ENCODE measurements around the gene PSMD8.

PSMD8 gene

DNA sequence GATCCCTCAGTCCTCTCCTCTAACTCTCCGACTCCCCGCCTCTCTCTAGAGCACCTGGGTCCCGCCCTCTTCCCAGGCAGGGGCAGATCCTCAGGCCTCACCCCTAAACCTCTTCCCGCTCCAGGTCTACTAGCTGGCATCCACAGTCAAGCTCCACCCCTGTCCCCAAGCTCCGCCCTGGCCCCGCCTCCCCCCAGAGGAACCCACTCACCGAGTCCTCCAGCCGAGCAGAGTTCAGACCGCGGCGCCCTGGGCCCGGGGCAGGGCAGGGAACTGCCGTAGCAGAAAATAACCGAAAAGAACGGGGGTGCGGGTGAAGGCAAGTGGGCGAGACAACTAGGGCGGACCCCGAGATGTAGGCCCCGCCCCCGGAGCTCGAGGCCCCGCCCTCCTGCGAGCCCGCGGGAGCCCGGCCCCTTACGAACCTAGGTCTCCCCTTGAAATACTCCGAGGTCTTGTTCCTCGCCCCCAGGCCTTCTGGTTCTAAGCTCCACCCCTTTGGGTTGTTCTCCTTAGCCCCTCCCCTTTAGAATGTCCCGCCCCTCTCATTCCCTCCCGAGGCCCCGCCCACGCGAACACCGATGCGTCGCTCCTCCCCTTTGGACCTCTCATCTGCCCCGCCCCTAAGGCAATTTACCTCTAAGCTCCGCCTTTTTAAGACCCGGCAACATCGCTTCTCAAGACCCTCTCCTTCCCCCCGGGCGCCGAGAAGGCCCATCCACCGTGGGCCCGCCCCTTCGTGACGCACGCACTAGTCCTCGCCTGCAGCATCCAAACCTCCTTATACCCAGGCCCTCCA, 13.4 kb downstream of the PSMD8 start, which contains the start of gene GGN:
GGN (minus strand) TSS at position 485 of the 799 bp plus-strand sequence. CDS start 773 bp downstream, outside the sequence.
- Histone ChIP-seq H3K36me3 (ENCODE audit: control insufficient read depth in 1 of 2, insufficient read depth in 2 of 2, low read length in 2 of 2) (peaks cover 33 to 37% of the 10 kb centered on the region in 2 experiments), H3K79me2 (ENCODE audit: control insufficient read depth, insufficient read depth, low read length, poor library complexity) (no peaks in the 10 kb centered on the region), H3K9ac (ENCODE audit: low read length) (no peak within 1 kb of the TSS), H3K4me3 (ENCODE audit: low read depth, low read length) (peak within 1 kb of the TSS; percentile 65), H3K9me3 (ENCODE audit: insufficient read depth, low read depth, low read length) (no peaks in the 10 kb centered on the region), H4K91ac (ENCODE audit: low read depth, low read length) (peak within 1 kb of the TSS; percentile 7), H3K4ac (ENCODE audit: low read depth, low read length) (no peak within 1 kb of the TSS), H2BK5ac (ENCODE audit: low read depth, low read length, poor library complexity) (no peak within 1 kb of the TSS), H2AK5ac (ENCODE audit: low read length) (peak within 1 kb of the TSS; percentile 28), H3K4me2 (ENCODE audit: low read length) (peak within 1 kb of the TSS; percentile 66), H3K27me3 (ENCODE audit: insufficient read depth, low read length) (no peaks in the 10 kb centered on the region), H3K27ac (ENCODE audit: low read depth, low read length) (no peak within 1 kb of the TSS), H3K4me1 (ENCODE audit: control insufficient read depth in 1 of 2, insufficient read depth in 2 of 2, low read length in 2 of 2) (peaks cover 19 to 23% of the 10 kb centered on the region in 2 experiments), H2BK120ac (ENCODE audit: insufficient read depth, low read length, poor library complexity) (no peak within 1 kb of the TSS), H2AFZ (ENCODE audit: insufficient read depth, low read length, poor library complexity) (peak within 1 kb of the TSS; percentile 56), H3K18ac (ENCODE audit: low read length) (peak within 1 kb of the TSS; percentile 37), H2BK12ac (ENCODE audit: low read length) (peak within 1 kb of the TSS; percentile 23), H3K79me1 (ENCODE audit: low read length) (peaks cover 8% of the 10 kb centered on the region), H4K8ac (ENCODE audit: low read depth, low read length) (peak within 1 kb of the TSS; percentile 63), H3K23ac (ENCODE audit: low read length) (no peak within 1 kb of the TSS), H3K14ac (ENCODE audit: low read length) (peak within 1 kb of the TSS; percentile 41), H4K12ac (ENCODE audit: low read depth, low read length) (peak within 1 kb of the TSS; percentile 72)
- no CpG with 5 or more reads among the region's 51 CpGs for WGBS (ENCODE audit: extremely low coverage, insufficient coverage, insufficient read length)
- peak; percentile 64 to 70 for DNase-seq

DNA sequence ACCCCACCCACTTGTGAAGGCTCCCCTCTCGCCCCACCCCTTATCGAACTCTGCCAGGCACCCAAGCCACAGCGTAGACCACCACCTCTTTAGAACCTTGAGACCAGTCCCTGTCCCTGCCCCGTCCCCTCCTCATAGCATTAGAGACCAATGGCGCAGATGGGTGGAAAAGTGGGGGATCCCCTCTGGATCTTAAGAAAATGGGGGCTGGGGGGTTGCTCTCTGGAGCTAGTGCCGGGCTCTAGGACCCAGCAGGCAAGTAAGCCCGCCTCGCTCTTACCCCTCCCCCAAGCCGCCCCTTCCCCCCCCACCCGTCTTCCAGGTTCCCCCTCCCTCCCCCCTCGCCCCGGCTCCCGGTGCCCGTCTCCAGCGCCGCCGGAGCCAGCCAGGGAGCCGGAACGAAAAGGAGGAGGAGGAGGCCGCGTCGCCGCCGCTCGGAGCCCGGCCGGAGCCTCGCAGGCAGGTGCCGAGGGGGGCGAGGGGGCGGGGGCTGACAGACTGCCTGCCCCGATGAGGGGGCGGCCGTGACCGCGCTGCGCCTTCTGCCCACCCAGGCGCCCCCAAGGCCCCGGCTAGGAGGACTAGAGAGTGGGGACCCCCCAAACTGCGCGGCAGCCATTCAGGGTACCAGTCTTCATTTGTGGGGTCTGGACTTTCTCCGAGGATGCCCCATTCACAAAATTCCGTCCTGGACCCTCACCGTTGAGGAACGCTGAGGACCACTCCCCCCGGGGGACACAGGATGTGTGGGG, 14.2 kb downstream of the PSMD8 start, which contains the start of gene SPRED3:
SPRED3 (plus strand) TSS at position 349 of the 752 bp plus-strand sequence. CDS start 1,606 bp downstream, outside the sequence.
- peak within 1 kb of the TSS; percentile 7 for H4K91ac ChIP-seq (ENCODE audit: low read depth, low read length)
- H3K9me3 ChIP-seq (ENCODE audit: insufficient read depth, low read depth, low read length): no peaks in the 10 kb centered on the region
- no peak within 1 kb of the TSS for H3K27ac ChIP-seq (ENCODE audit: low read depth, low read length)
- H3K79me2 ChIP-seq (ENCODE audit: control insufficient read depth, insufficient read depth, low read length, poor library complexity): no peaks in the 10 kb centered on the region
- H3K4ac ChIP-seq (ENCODE audit: low read depth, low read length): no peak within 1 kb of the TSS
- H2BK120ac ChIP-seq (ENCODE audit: insufficient read depth, low read length, poor library complexity): no peak within 1 kb of the TSS
- no peak within 1 kb of the TSS for H3K23ac ChIP-seq (ENCODE audit: low read length)
- peaks cover 25 to 31% of the 10 kb centered on the region in 2 experiments for H3K36me3 ChIP-seq (ENCODE audit: control insufficient read depth in 1 of 2, insufficient read depth in 2 of 2, low read length in 2 of 2)
- H3K18ac ChIP-seq (ENCODE audit: low read length): peak within 1 kb of the TSS; percentile 37
- peak within 1 kb of the TSS; percentile 41 for H3K14ac ChIP-seq (ENCODE audit: low read length)
- no peaks in the 10 kb centered on the region for H3K27me3 ChIP-seq (ENCODE audit: insufficient read depth, low read length)
- no peak within 1 kb of the TSS for H2AK5ac ChIP-seq (ENCODE audit: low read length)
- peaks cover 19 to 21% of the 10 kb centered on the region in 2 experiments for H3K4me1 ChIP-seq (ENCODE audit: control insufficient read depth in 1 of 2, insufficient read depth in 2 of 2, low read length in 2 of 2)
- WGBS (ENCODE audit: extremely low coverage, insufficient coverage, insufficient read length): no CpG with 5 or more reads among the region's 46 CpGs
- H2AFZ ChIP-seq (ENCODE audit: insufficient read depth, low read length, poor library complexity): peak within 1 kb of the TSS; percentile 56
- peak within 1 kb of the TSS; percentile 72 for H4K12ac ChIP-seq (ENCODE audit: low read depth, low read length)
- no peak within 1 kb of the TSS for H2BK12ac ChIP-seq (ENCODE audit: low read length)
- H3K79me1 ChIP-seq (ENCODE audit: low read length): peaks cover 8% of the 10 kb centered on the region
- H4K8ac ChIP-seq (ENCODE audit: low read depth, low read length): peak within 1 kb of the TSS; percentile 63
- H2BK5ac ChIP-seq (ENCODE audit: low read depth, low read length, poor library complexity): no peak within 1 kb of the TSS
- peak within 1 kb of the TSS; percentile 66 for H3K4me2 ChIP-seq (ENCODE audit: low read length)
- no peak for DNase-seq
- H3K9ac ChIP-seq (ENCODE audit: low read length): no peak within 1 kb of the TSS
- peak within 1 kb of the TSS; percentile 65 for H3K4me3 ChIP-seq (ENCODE audit: low read depth, low read length)

DNA sequence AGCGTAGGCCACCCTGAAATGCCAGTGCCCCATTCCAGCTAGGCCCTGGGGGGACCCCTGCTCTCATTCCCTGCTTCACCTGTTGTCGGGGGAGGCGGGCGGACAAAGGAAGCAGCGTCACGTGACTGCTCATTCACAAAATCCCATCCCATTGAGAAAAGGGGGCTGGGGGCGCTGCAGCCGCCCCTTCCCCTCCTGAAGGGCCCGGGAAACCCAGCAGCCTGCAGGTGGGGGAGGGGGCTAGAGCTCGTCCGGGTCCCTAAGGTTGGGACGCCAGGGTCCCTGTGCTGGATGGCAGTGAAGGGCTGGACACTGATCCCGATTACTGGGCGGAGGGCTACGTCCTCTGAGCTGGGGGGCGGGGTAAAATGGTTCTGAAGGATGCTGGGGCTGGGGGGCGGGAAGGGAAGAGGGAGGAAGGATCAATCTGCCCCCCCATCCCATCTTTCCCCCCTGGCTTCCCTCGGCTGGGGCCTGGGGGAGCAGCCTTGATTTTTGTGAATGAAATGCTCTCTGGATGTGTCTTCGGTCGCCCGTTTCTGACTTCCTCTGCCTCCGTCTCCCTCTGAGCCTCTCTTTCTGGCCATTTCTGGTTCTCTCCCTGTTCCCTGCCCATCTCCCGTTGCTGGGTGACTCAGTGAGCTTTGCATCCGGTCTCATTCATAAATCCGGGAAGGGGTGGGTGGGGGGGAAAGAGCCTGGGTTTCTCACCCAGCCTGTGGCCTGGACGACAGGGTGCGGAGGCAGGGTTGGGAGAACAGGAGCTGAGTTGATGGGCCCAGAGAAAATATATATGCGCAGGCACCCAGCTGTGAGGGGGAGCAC, 14.9 kb downstream of the PSMD8 start:
- Histone ChIP-seq H2AFZ (ENCODE audit: insufficient read depth, low read length, poor library complexity) (no peak overlapping the region), H3K14ac (ENCODE audit: low read length) (peak overlapping the region; percentile 41), H4K8ac (ENCODE audit: low read depth, low read length) (no peak overlapping the region), H4K91ac (ENCODE audit: low read depth, low read length) (no peak overlapping the region), H3K23ac (ENCODE audit: low read length) (no peak overlapping the region), H3K79me1 (ENCODE audit: low read length) (peaks cover 8% of the 10 kb centered on the region), H4K12ac (ENCODE audit: low read depth, low read length) (no peak overlapping the region), H2AK5ac (ENCODE audit: low read length) (no peak overlapping the region), H3K36me3 (ENCODE audit: control insufficient read depth in 1 of 2, insufficient read depth in 2 of 2, low read length in 2 of 2) (peaks cover 18 to 25% of the 10 kb centered on the region in 2 experiments), H3K79me2 (ENCODE audit: control insufficient read depth, insufficient read depth, low read length, poor library complexity) (no peaks in the 10 kb centered on the region), H3K27ac (ENCODE audit: low read depth, low read length) (no peak overlapping the region), H3K27me3 (ENCODE audit: insufficient read depth, low read length) (no peaks in the 10 kb centered on the region), H3K4me3 (ENCODE audit: low read depth, low read length) (peak overlapping the region; percentile 65), H2BK5ac (ENCODE audit: low read depth, low read length, poor library complexity) (no peak overlapping the region), H2BK12ac (ENCODE audit: low read length) (no peak overlapping the region), H3K4me2 (ENCODE audit: low read length) (peak overlapping the region; percentile 62), H3K4ac (ENCODE audit: low read depth, low read length) (no peak overlapping the region), H3K9ac (ENCODE audit: low read length) (no peak overlapping the region), H2BK120ac (ENCODE audit: insufficient read depth, low read length, poor library complexity) (no peak overlapping the region), H3K9me3 (ENCODE audit: insufficient read depth, low read depth, low read length) (no peaks in the 10 kb centered on the region), H3K18ac (ENCODE audit: low read length) (peak overlapping the region; percentile 35), H3K4me1 (ENCODE audit: control insufficient read depth in 1 of 2, insufficient read depth in 2 of 2, low read length in 2 of 2) (peaks cover 19 to 21% of the 10 kb centered on the region in 2 experiments)
- no CpG with 5 or more reads among the region's 28 CpGs for WGBS (ENCODE audit: extremely low coverage, insufficient coverage, insufficient read length)
- peak in 1 of 2 donors; percentile 35 for DNase-seq
